Activated B cell treated with CpG ODN at 0.5 μM for 24 hours (primary cell): Measurements from ENCODE around the gene IRF2. TPM values are rescaled to one million over a fixed set of nuclear protein-coding genes. Genes with fewer than 3 reads are reported as not detected.

Experiments
- ATAC-seq: fragments of 200-7000 bp; cut with Tn5 transposase; one replicate; pipeline ENCODE4 v1.10.0; 2021; ENCODE audit warnings: low read depth, mild to moderate bottlenecking, moderate library complexity
- CTCF ChIA-PET: fragments of 350-600 bp; sonication (Branson Sonifier 250); formaldehyde crosslinking; loops from one replicate; lab custom pipeline; 2021; ENCODE audit warnings: antibody characterized with exemption; lab: Charles Lee
- POLR2A ChIA-PET: fragments of 350-600 bp; sonication (Branson Sonifier 250); formaldehyde crosslinking; loops from one replicate; lab custom pipeline; 2021; ENCODE audit warnings: antibody characterized with exemption; lab: Charles Lee
- DNase-seq: peaks from one replicate; pipeline ENCODE4 v3.0.0; 2022
- H3K27ac Mint-ChIP-seq: one replicate; pipeline ENCODE4 v1.8.0; 2020; ENCODE audit warnings: mixed read lengths
- H3K27me3 Mint-ChIP-seq: one replicate; pipeline ENCODE4 v1.8.0; 2021; ENCODE audit warnings: mixed read lengths
- H3K36me3 Mint-ChIP-seq: one replicate; pipeline ENCODE4 v1.8.0; 2021; ENCODE audit warnings: low read depth, mixed read lengths
- H3K4me1 Mint-ChIP-seq: one replicate; pipeline ENCODE4 v1.8.0; 2021; ENCODE audit warnings: mixed read lengths
- H3K4me3 Mint-ChIP-seq: one replicate; pipeline ENCODE4 v1.8.0; 2020; ENCODE audit warnings: mild to moderate bottlenecking, mixed read lengths
- H3K9me3 Mint-ChIP-seq: one replicate; pipeline ENCODE4 v1.8.0; 2020; ENCODE audit warnings: mixed read lengths
- CTCF ChIP-seq: fragments of 200-600 bp; IDR thresholded peaks from one replicate; pipeline ENCODE4 v1.8.0; 2022; ENCODE audit warnings: antibody characterized with exemption, mild to moderate bottlenecking
- intact Hi-C: fragments of 100-400 bp; cut with micrococcal nuclease; formaldehyde crosslinking; loops from one replicate; pipeline ENCODE4 v1.15.1; 2024
- total RNA-seq: library from RNA; stranded (reverse); gene quantifications from 2 replicates; pipeline ENCODE4 v1.2.3, GENCODE V29; 2022

IRF2 gene
- total RNA-seq, 1 donor from 2014 or later, result 66.2 TPM

- DNase-seq (no peak), ATAC-seq (no peak)
- ChIA-PET POLR2A (interaction anchor here (1.1 kb wide), 1 partner anchor 27 kb away, joined by 4 read pairs; the partner anchor contains the start of gene IRF2), CTCF (no interaction called here)
- Mint-ChIP-seq H3K27me3 (no peaks in the 10 kb centered on the region), H3K4me3 (no peak overlapping the region), H3K4me1 (peaks cover 37% of the 10 kb centered on the region), H3K9me3 (no peaks in the 10 kb centered on the region), H3K27ac (no peak overlapping the region), H3K36me3 (no peaks in the 10 kb centered on the region)
- intact Hi-C loops, result no loop called here
- no peak for TF ChIP-seq CTCF
Observed at GRCh38 chr4:184500748-184501589, 26.6 kb upstream of the IRF2 start.

GRCh38 chr4:184499996-184500395 lies 25.6 kb upstream of the IRF2 start:
- Mint-ChIP-seq H3K9me3 (no peaks in the 10 kb centered on the region), H3K4me1 (peaks cover 31% of the 10 kb centered on the region), H3K4me3 (no peak overlapping the region), H3K27me3 (no peaks in the 10 kb centered on the region), H3K27ac (no peak overlapping the region), H3K36me3 (no peaks in the 10 kb centered on the region)
- intact Hi-C loops, result no loop called here
- POLR2A ChIA-PET, result no interaction called here
- CTCF ChIA-PET, result no interaction called here
- no peak for TF ChIP-seq CTCF
- DNase-seq (no peak), ATAC-seq (no peak)

- Mint-ChIP-seq H3K4me1 (peaks cover 17% of the 10 kb centered on the region), H3K9me3 (no peaks in the 10 kb centered on the region), H3K36me3 (no peaks in the 10 kb centered on the region), H3K4me3 (no peak overlapping the region), H3K27ac (no peak overlapping the region), H3K27me3 (no peaks in the 10 kb centered on the region)
- ATAC-seq, result no peak
- ChIA-PET CTCF (interaction anchor here (0.9 kb wide), 1 partner anchor 36 kb away, joined by 3 read pairs; no protein-coding TSS in a partner anchor), POLR2A (interaction anchor here (1.0 to 1.6 kb wide), 2 partner anchors 14 to 24 kb away, joined by 3 to 7 read pairs; partner anchors contain the start of gene IRF2)
- intact Hi-C loops, result no loop called here
- no peak for DNase-seq
- TF ChIP-seq CTCF, result no peak
Observed at GRCh38 chr4:184498598-184498997, 24.2 kb upstream of the IRF2 start.

- no peak overlapping the region for H3K4me3 Mint-ChIP-seq
- ATAC-seq (no peak), DNase-seq (no peak)
- POLR2A ChIA-PET, result interaction anchor here (1.4 kb wide), 1 partner anchor 14 kb away, joined by 4 read pairs; no protein-coding TSS in a partner anchor
- no peak overlapping the region for H3K27ac Mint-ChIP-seq
- intact Hi-C loops, result loop anchor here (2.0 kb wide), 1 partner anchor 15 kb away; no protein-coding TSS in a partner anchor
- CTCF ChIA-PET, result interaction anchor here (1.8 kb wide), 1 partner anchor 16 kb away, joined by 6 read pairs; no protein-coding TSS in a partner anchor
- no peaks in the 10 kb centered on the region for H3K27me3 Mint-ChIP-seq
- no peaks in the 10 kb centered on the region for H3K9me3 Mint-ChIP-seq
- peaks cover 20% of the 10 kb centered on the region for H3K4me1 Mint-ChIP-seq
- H3K36me3 Mint-ChIP-seq, result no peaks in the 10 kb centered on the region
- TF ChIP-seq CTCF, result no peak
Observed at GRCh38 chr4:184489771-184490170, 15.4 kb upstream of the IRF2 start.

DNA sequence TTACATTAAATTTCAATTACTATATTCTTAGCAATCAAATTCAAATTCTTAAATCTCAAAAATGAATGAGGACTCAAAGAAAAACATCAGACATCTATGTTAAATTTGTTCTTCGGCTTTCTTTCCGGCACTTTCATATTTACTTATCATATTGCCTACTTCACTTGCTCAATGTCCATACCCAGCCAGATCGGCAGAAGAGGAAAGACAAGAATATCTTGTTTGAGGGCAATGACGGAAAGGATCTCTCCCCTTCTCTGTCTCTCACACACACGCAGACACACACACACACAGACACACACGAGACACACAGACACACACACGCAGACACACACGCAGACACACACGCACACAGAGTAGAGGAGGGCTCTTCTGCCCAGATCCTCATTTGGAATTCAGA lies 13.2 kb upstream of the IRF2 start:
- Mint-ChIP-seq H3K36me3 (no peaks in the 10 kb centered on the region), H3K27me3 (no peaks in the 10 kb centered on the region), H3K4me1 (peaks cover 32% of the 10 kb centered on the region), H3K4me3 (no peak overlapping the region), H3K27ac (no peak overlapping the region), H3K9me3 (no peaks in the 10 kb centered on the region)
- intact Hi-C loops, result no loop called here
- CTCF ChIA-PET, result no interaction called here
- ATAC-seq (no peak), DNase-seq (no peak)
- TF ChIP-seq CTCF, result no peak
- POLR2A ChIA-PET, result interaction anchor here (0.7 kb wide), 1 partner anchor 38 kb away, joined by 3 read pairs; no protein-coding TSS in a partner anchor
